Naive thymus-derived CD8-positive, alpha-beta T cell (primary cell): ENCODE data around the gene GCC1. TPM values are rescaled to one million over a fixed set of nuclear protein-coding genes. Genes with fewer than 3 reads are reported as not detected.

Experiments
- ATAC-seq, 2 donors: fragments of 150-1000 bp; cut with Tn5 transposase in 1 of 2; sonication (Bioruptor Pico), chemical (Tn5 transposase) in 1 of 2; 1 replicate in 1 of 2; 2 replicates in 1 of 2; pipeline ENCODE4 v1.10.0; 2021; ENCODE audit warnings: mild to moderate bottlenecking in 2 of 2, moderate library complexity in 2 of 2
- POLR2A ChIA-PET: fragments of 350-600 bp; sonication (Branson Sonifier 250); formaldehyde crosslinking; loops from one replicate; lab custom pipeline; 2021; ENCODE audit warnings: antibody characterized with exemption; lab: Charles Lee
- DNase-seq, 10 donors: peaks; one replicate each; pipeline versions ENCODE4 v3.0.0 to v3.0.0-alpha.2; 2020 to 2022
- H3K27ac Mint-ChIP-seq, 10 donors: one replicate each; pipeline ENCODE4 v1.8.0; 2020 to 2022; ENCODE audit warnings: mild to moderate bottlenecking in 10 of 10, mixed read lengths in 10 of 10, moderate library complexity in 4 of 10, inconsistent platforms in 1 of 10
- H3K27me3 Mint-ChIP-seq, 5 donors: one replicate each; pipeline ENCODE4 v1.8.0; 2021 to 2022; ENCODE audit warnings: mixed read lengths in 5 of 5
- H3K36me3 Mint-ChIP-seq, 3 donors: one replicate each; pipeline ENCODE4 v1.8.0; 2020 to 2022; ENCODE audit warnings: mixed read lengths in 3 of 3, mild to moderate bottlenecking in 2 of 3, inconsistent platforms in 1 of 3
- H3K4me1 Mint-ChIP-seq, 4 donors: one replicate each; pipeline ENCODE4 v1.8.0; 2021 to 2022; ENCODE audit warnings: mixed read lengths in 4 of 4
- H3K4me3 Mint-ChIP-seq, 10 donors: one replicate each; pipeline ENCODE4 v1.8.0; 2020 to 2022; ENCODE audit warnings: mild to moderate bottlenecking in 10 of 10, mixed read lengths in 10 of 10, moderate library complexity in 6 of 10, inconsistent platforms in 1 of 10
- H3K9me3 Mint-ChIP-seq, 9 donors: one replicate each; pipeline ENCODE4 v1.8.0; 2020 to 2022; ENCODE audit warnings: mixed read lengths in 9 of 9, mild to moderate bottlenecking in 3 of 9, inconsistent platforms in 1 of 9, moderate library complexity in 1 of 9
- polyA plus RNA-seq, 3 donors: library from polyadenylated mRNA; unstranded; fragments of 300-500 nt; fragmentation: Illumina TruSeq; gene quantifications; one replicate each; pipeline ENCODE4 v1.2.3, GENCODE V29; 2021
- total RNA-seq, 8 experiments: library from RNA in 2 of 8; stranded (reverse) in 2 of 8; gene quantifications; one replicate each; pipeline ENCODE4 v1.2.3 and lab custom pipeline; 2021 to 2026

Gene GCC1
- total and polyA plus RNA-seq, 5 experiments from 2014 or later: 7.9 to 23.5 (median 14.5) TPM

DNA sequence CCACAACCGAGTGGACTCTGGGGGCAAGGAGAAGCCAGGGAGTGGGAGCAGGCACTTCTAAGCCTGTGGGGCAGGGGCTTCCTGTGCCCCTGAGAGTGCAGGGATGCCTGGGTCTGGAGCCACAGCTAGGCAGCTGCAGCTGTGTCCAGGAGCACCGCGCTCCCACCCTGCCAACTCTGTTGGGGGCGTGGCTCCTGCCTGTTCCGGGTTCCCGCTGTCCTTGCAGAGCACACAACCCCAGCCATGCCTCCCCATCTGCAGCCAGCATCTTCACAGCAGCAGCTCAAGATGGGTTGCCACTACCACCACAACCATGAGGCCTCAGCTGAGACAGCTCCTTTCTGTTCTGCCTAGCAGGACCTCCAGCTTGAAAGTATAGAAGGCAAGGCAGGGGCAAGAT, 23.9 kb upstream of the GCC1 start:
- peaks cover 9 to 31% (median 18%) of the 10 kb centered on the region in 5 donors for H3K27me3 Mint-ChIP-seq
- DNase-seq (no peak), ATAC-seq (no peak)
- H3K4me3 Mint-ChIP-seq: no peak overlapping the region
- POLR2A ChIA-PET: interaction anchor here (0.7 kb wide), 1 partner anchor 16 kb away, joined by 3 read pairs; no protein-coding TSS in a partner anchor
- no peaks in the 10 kb centered on the region for H3K4me1 Mint-ChIP-seq
- no peaks in the 10 kb centered on the region for H3K36me3 Mint-ChIP-seq
- peaks cover 0 to 16% (median 0%) of the 10 kb centered on the region in 9 donors for H3K9me3 Mint-ChIP-seq
- H3K27ac Mint-ChIP-seq: no peak overlapping the region

DNA sequence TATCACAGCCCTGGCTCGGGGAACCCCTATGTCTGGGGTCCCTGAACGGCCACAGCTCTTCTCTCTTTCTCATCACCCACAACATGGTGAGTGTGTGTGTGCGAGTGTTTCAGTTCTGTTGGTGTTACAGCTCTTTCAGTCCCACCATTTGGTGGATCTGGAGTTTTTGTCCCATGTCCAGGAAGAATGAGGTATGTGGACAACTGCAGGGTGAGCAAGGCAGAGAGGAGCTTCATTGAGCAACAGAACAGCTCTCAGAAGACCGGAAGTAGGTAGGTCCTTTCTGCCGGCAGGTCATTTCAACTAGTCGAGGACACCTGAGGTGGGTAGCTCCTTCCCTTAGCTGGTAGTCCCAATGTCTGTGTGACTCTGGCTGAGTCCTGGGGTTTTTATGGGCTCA, 23.1 kb upstream of the GCC1 start:
- no peak for ATAC-seq
- Mint-ChIP-seq H3K27ac (no peak overlapping the region), H3K36me3 (no peaks in the 10 kb centered on the region), H3K9me3 (peaks cover 0 to 16% (median 0%) of the 10 kb centered on the region in 9 donors), H3K4me3 (no peak overlapping the region), H3K27me3 (peaks cover 7 to 23% (median 10%) of the 10 kb centered on the region in 5 donors), H3K4me1 (no peaks in the 10 kb centered on the region)
- POLR2A ChIA-PET: no interaction called here
- no peak for DNase-seq

DNA sequence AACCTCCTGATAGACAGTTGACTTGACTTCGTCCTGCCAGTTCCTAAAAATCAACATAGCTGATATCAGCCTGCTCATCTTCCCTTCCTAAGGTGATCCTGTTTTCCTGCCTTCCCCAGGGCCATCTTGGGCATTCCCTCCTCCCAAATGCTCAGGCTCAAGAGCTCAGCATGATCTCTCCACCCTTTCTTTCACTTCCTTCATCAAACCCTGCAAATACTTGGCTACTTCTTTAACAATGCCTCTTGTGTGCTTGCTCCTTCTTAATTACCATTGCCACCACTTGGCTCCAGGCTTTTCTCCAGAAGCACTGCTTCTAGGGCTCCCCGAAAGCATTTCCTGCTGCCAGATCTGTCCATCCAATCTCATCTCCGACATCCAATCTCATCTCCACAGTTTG, 15.5 kb upstream of the GCC1 start:
- POLR2A ChIA-PET: interaction anchor here (0.5 kb wide), 1 partner anchor 1029 kb away, joined by 3 read pairs; no protein-coding TSS in a partner anchor
- no peak overlapping the region for H3K4me3 Mint-ChIP-seq
- ATAC-seq (no peak), DNase-seq (no peak)
- H3K27me3 Mint-ChIP-seq: peaks cover 0 to 2% (median 0%) of the 10 kb centered on the region in 5 donors
- H3K36me3 Mint-ChIP-seq: peaks cover 0 to 11% (median 6%) of the 10 kb centered on the region in 3 donors
- no peaks in the 10 kb centered on the region for H3K4me1 Mint-ChIP-seq
- H3K9me3 Mint-ChIP-seq: no peaks in the 10 kb centered on the region
- H3K27ac Mint-ChIP-seq: no peak overlapping the region

DNA sequence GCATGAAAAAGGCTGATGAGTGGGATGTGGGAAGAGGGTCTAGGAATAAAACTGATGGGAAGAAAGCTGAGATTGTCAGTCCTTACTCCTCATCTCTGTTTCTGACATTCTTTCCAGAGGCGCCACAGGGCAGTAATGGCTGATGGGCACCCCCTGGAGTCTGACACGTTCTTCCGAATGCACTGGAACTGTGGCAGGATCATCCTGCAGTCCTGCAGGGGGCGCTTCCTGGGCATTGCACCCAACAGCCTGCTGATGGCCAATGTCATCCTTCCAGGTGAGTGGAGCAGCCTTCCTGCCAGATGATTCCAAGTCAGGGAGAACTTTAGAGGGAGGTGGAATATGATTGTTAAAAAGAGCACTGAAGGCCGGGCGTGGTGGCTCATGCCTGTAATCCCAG, 12.9 kb upstream of the GCC1 start:
- Mint-ChIP-seq H3K27me3 (peaks cover 0 to 2% (median 0%) of the 10 kb centered on the region in 5 donors), H3K4me3 (no peak overlapping the region), H3K27ac (no peak overlapping the region), H3K36me3 (peaks cover 0 to 11% (median 6%) of the 10 kb centered on the region in 3 donors), H3K9me3 (no peaks in the 10 kb centered on the region), H3K4me1 (peaks cover 0 to 3% (median 0%) of the 10 kb centered on the region in 4 donors)
- ATAC-seq (no peak), DNase-seq (no peak)
- POLR2A ChIA-PET: no interaction called here

DNA sequence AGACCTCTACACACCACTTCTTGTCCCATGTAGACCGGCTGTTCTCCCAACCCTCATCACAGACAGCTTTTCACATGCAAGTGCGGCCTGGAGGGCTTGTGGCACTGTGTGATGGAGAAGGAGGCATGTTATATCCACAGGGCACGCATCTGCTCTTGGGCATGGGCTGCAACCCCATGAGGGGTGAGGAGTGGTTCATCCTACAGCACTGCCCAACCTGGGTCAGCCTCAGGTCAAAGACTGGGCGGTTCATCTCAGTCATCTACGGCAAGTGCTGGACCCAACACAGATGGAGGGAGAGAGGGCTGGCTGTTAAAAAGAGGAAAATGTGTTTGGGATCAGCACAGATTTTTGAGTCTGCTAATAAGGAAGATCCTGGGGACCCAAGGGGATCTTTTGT, 10.3 kb upstream of the GCC1 start:
- no peak for ATAC-seq
- POLR2A ChIA-PET: no interaction called here
- Mint-ChIP-seq H3K4me1 (peaks cover 0 to 9% (median 5%) of the 10 kb centered on the region in 4 donors), H3K27ac (no peak overlapping the region), H3K4me3 (no peak overlapping the region), H3K27me3 (peaks cover 0 to 2% (median 0%) of the 10 kb centered on the region in 5 donors), H3K9me3 (no peaks in the 10 kb centered on the region), H3K36me3 (peaks cover 0 to 24% (median 2%) of the 10 kb centered on the region in 3 donors)
- DNase-seq: no peak

DNA sequence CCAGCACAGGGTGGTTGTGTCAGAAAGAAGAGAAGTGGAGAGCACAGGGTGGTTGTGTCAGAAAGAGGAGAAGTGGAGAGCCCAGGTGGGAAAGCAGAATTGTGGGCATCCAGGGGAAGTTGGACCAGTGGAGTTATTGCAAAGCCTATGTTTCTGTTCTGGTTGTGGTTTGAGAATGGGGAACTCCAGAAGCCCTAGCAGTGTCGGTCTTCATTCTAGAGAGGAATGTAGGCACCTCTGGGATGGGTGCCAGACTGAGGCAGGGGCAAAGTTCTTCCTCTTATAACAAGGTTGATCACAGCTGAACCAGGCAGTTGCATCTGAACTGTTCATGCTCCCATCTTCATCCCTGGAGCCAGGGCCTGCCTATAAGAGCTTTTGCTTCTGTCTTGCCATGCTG, 9.1 kb upstream of the GCC1 start:
- peaks cover 0 to 2% (median 0%) of the 10 kb centered on the region in 5 donors for H3K27me3 Mint-ChIP-seq
- no peaks in the 10 kb centered on the region for H3K9me3 Mint-ChIP-seq
- H3K4me1 Mint-ChIP-seq: peaks cover 5 to 16% (median 11%) of the 10 kb centered on the region in 4 donors
- POLR2A ChIA-PET: no interaction called here
- H3K36me3 Mint-ChIP-seq: peaks cover 0 to 28% (median 2%) of the 10 kb centered on the region in 3 donors
- no peak overlapping the region for H3K4me3 Mint-ChIP-seq
- ATAC-seq (no peak), DNase-seq (no peak)
- H3K27ac Mint-ChIP-seq: peak overlapping the region in 2 of 10 donors; percentile 2 to 15

DNA sequence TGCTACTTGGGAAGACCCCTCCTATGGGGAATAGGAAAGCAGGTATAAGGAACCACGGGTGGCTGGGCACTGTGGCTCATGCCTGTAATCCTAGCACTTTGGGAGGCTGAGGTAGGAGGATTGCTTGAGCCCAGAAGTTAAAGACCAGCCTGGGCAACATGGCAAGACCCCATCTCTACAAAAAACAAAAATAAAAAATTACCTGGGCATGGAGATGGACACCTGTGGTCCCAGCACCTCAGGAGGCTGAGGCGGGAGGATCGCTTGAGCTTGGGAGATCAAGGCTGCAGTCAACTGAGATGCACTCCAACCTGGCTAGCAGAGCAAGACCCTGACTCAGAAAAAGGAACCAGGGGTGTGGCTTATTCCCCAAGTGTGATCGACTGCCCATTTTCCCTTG, 7.2 kb upstream of the GCC1 start:
- peaks cover 0 to 28% (median 0%) of the 10 kb centered on the region in 3 donors for H3K36me3 Mint-ChIP-seq
- no peaks in the 10 kb centered on the region for H3K27me3 Mint-ChIP-seq
- POLR2A ChIA-PET: no interaction called here
- H3K9me3 Mint-ChIP-seq: no peaks in the 10 kb centered on the region
- DNase-seq (no peak), ATAC-seq (no peak)
- no peak overlapping the region for H3K4me3 Mint-ChIP-seq
- peaks cover 10 to 26% (median 21%) of the 10 kb centered on the region in 4 donors for H3K4me1 Mint-ChIP-seq
- no peak overlapping the region for H3K27ac Mint-ChIP-seq

DNA sequence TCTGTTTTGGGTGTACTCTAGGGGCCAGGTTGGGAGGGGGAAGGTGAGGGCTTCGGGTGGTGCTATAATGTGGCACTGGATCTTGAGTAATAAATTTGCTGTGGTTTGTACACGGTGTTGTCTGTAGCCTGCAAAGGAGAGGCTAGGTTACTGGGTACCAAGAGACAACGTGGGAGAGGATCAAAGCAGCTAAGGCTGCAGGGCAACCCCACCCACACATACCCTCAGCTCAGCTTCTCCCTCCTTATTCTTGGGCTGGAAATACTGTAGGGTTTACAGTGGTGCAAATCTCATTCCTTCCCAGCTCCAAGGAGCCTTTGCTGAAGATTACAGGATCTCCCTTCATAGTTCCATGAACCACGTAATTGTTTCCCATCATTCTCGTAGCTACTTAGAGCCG, 6.2 kb upstream of the GCC1 start:
- Mint-ChIP-seq H3K4me1 (peaks cover 10 to 31% (median 29%) of the 10 kb centered on the region in 4 donors), H3K27ac (peak overlapping the region in 5 of 10 donors; percentile 31 to 76 (median 49)), H3K9me3 (no peaks in the 10 kb centered on the region), H3K36me3 (peaks cover 0 to 28% (median 0%) of the 10 kb centered on the region in 3 donors), H3K4me3 (peak overlapping the region in 1 of 10 donors; percentile 48), H3K27me3 (no peaks in the 10 kb centered on the region)
- ATAC-seq (no peak), DNase-seq (no peak)
- POLR2A ChIA-PET: interaction anchor here (0.5 kb wide), 1 partner anchor 334 kb away, joined by 3 read pairs; no protein-coding TSS in a partner anchor

DNA sequence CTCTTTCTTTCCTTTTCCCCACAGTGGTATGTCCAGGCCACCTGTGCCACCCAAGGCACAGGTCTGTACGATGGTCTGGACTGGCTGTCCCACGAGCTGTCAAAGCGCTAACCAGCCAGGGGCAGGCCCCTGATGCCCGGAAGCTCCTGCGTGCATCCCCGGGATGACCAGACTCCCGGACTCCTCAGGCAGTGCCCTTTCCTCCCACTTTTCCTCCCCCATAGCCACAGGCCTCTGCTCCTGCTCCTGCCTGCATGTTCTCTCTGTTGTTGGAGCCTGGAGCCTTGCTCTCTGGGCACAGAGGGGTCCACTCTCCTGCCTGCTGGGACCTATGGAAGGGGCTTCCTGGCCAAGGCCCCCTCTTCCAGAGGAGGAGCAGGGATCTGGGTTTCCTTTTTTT, 5.8 kb upstream of the GCC1 start:
- ATAC-seq: no peak
- H3K36me3 Mint-ChIP-seq: peaks cover 0 to 28% (median 0%) of the 10 kb centered on the region in 3 donors
- POLR2A ChIA-PET: interaction anchor here (0.5 kb wide), 1 partner anchor 333 kb away, joined by 3 read pairs; no protein-coding TSS in a partner anchor
- H3K4me1 Mint-ChIP-seq: peaks cover 10 to 35% (median 33%) of the 10 kb centered on the region in 4 donors
- H3K27ac Mint-ChIP-seq: peak overlapping the region in 5 of 10 donors; percentile 19 to 76 (median 52)
- H3K27me3 Mint-ChIP-seq: no peaks in the 10 kb centered on the region
- peak overlapping the region in 2 of 10 donors; percentile 48 to 60 for H3K4me3 Mint-ChIP-seq
- no peaks in the 10 kb centered on the region for H3K9me3 Mint-ChIP-seq
- DNase-seq: no peak

DNA sequence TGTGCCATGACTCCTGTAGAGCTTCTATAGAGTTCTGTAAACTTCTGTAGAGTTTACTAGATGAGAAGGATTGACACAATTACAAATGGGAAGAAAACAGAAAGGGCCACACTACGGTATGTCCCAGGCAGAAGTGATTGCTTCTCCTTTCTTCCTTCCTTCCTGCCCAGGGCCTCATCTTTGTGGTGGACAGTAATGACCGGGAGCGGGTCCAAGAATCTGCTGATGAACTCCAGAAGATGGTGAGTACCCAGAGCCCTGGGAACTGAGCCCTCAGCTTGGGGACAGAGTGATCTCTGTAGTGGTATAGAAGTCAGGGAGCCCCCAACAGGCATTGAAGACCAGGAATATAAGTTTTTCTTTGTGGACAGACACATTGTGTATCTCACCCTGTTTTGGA, 4.5 kb upstream of the GCC1 start:
- DNase-seq (no peak), ATAC-seq (no peak)
- Mint-ChIP-seq H3K27me3 (no peaks in the 10 kb centered on the region), H3K4me3 (peak overlapping the region; percentile 92 to 99 (median 95)), H3K9me3 (no peaks in the 10 kb centered on the region), H3K36me3 (peaks cover 0 to 28% (median 0%) of the 10 kb centered on the region in 3 donors), H3K4me1 (peaks cover 10 to 43% (median 43%) of the 10 kb centered on the region in 4 donors), H3K27ac (peak overlapping the region in 9 of 10 donors; percentile 66 to 97 (median 92))
- POLR2A ChIA-PET: no interaction called here

DNA sequence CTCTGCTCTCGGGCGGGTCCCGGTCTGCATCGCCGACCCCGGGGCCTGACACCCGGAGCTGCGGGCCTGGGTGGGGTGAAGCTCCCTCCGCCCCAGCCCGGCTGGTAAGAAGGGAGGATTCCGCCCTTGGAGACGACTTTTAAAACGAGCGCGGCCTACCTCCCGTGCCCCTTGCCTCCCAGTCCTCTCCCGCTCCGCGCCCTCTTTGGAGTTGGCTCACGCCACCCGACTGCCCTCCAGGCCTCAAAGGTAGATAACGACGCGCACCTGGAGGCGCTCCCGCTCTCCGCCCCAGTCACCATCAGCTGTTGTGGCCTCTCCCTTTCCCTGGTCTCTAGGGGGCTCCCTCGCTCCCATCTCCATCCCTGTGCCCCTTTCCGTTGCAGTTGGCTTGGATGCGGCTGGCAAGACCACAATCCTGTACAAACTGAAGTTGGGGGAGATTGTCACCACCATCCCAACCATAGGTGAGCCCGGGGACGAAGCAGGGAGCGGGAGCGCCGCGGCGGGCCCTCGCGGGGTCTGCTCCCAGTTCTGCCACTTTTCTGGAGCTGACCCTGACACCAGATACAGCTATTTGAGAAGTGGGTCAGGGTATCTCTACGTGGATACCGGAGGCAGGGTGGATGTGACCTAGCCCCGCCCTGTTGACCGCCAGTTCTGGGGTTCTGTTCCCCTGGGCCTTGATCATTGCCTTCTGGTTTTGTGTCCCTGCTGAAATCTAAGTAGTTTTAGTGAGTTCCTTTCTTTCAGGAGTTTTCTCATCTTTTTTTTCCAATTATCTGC, 3.5 kb upstream of the GCC1 start:
- H3K9me3 Mint-ChIP-seq: no peaks in the 10 kb centered on the region
- H3K36me3 Mint-ChIP-seq: peaks cover 0 to 28% (median 0%) of the 10 kb centered on the region in 3 donors
- peak; percentile 30 to 38 for ATAC-seq
- H3K27me3 Mint-ChIP-seq: no peaks in the 10 kb centered on the region
- H3K4me3 Mint-ChIP-seq: peak overlapping the region; percentile 92 to 99 (median 95)
- peaks cover 17 to 53% (median 51%) of the 10 kb centered on the region in 4 donors for H3K4me1 Mint-ChIP-seq
- DNase-seq: peak in 2 of 10 donors; percentile 18 to 27
- H3K27ac Mint-ChIP-seq: peak overlapping the region; percentile 90 to 97 (median 95)
- POLR2A ChIA-PET: interaction anchor here (0.9 to 1.7 kb wide), 2 partner anchors 63 to 196 kb away, joined by 3 to 6 read pairs; partner anchors contain the start of genes SND1 and ZNF800

DNA sequence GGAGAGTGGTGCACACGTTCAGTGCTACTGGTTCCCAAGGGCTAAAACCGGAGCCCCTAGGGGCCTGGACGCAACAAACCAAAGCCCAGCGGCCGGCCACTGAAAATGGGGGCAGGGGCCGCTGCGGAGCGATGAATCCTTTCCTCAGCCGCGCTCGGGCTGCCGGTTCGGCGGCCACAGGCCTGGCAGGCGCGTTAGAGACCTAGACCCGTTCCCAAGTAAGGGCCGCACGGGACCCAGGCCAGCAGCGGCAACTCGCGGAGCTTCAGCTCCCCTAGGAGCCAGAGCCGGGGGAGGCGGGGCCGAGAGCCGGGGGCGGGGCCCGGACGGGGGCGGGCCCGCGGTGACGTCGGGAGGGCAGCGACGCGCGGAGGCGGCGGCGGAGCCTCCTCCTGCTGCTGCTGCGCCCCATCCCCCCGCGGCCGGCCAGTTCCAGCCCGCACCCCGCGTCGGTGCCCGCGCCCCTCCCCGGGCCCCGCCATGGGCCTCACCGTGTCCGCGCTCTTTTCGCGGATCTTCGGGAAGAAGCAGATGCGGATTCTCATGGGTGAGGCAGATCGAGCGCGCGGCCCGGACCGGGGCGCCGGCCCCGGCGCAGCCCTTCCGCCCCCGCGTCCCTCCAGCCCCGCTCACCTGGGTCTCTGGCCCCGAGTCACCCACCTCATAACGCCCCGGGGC, 2.8 kb upstream of the GCC1 start, which contains the start of gene ARF5:
ARF5 (plus strand) TSS at position 393 of the 678 bp plus-strand sequence; CDS start at position 481, 88 bp downstream.
- Mint-ChIP-seq H3K4me1 (peaks cover 23 to 61% (median 59%) of the 10 kb centered on the region in 4 donors), H3K27me3 (no peaks in the 10 kb centered on the region), H3K4me3 (peak within 1 kb of the TSS; percentile 92 to 99 (median 95))

More for the DNA sequence above, 2.8 kb upstream of the GCC1 start, which contains the start of gene ARF5:
- peaks cover 0 to 33% (median 5%) of the 10 kb centered on the region in 3 donors for H3K36me3 Mint-ChIP-seq
- POLR2A ChIA-PET: interaction anchor here (0.9 to 1.7 kb wide), 2 partner anchors 63 to 196 kb away, joined by 3 to 6 read pairs; partner anchors contain the start of genes SND1 and ZNF800
- peak; percentile 75 to 76 for ATAC-seq
- H3K27ac Mint-ChIP-seq: peak within 1 kb of the TSS; percentile 90 to 97 (median 95)
- DNase-seq: peak; percentile 72 to 92 (median 85)
- H3K9me3 Mint-ChIP-seq: no peaks in the 10 kb centered on the region
